PC-3 (cell line): ENCODE results near the gene KCTD15. TPM values are rescaled to one million over a fixed set of nuclear protein-coding genes. Genes with fewer than 3 reads are reported as not detected.

Experiments
- ATAC-seq: fragments of 200-7000 bp; cut with Tn5 transposase; 2 replicates; pipeline ENCODE4 v1.9.1; 2020; ENCODE audit warnings: mild to moderate bottlenecking, moderate library complexity
- BruUV-seq: library from RNA; stranded (reverse); fragments of 400-500 nt; replicated peaks from 2 replicates; lab custom pipeline; 2021; lab: Mats Ljungman, UMichigan
- CTCF ChIA-PET: fragments of 300-600 bp; sonication (Branson Sonifier 250); formaldehyde crosslinking; loops from one replicate; lab custom pipeline; 2022; ENCODE audit warnings: antibody characterized with exemption; lab: Charles Lee
- POLR2A ChIA-PET: fragments of 300-600 bp; sonication (Branson Sonifier 250); formaldehyde crosslinking; loops from one replicate; lab custom pipeline; 2022; ENCODE audit warnings: antibody characterized with exemption; ENCODE audit not compliant: unreplicated experiment; lab: Charles Lee
- DNase-seq: peaks from one replicate; pipeline ENCODE4 v3.0.0-alpha.2; 2015
- H2AFZ ChIP-seq: fragments of 300-600 bp; sonication (generic); 2 replicates; pipeline ENCODE4 v1.6.0; 2016; ENCODE audit warnings: antibody characterized with exemption, low read length
- H3F3A ChIP-seq: fragments of 300-600 bp; sonication (generic); one replicate; pipeline ENCODE4 v1.6.0; 2017; ENCODE audit warnings: antibody characterized with exemption, low read length, control low read depth, mild to moderate bottlenecking; ENCODE audit not compliant: unreplicated experiment
- H3K27ac ChIP-seq: fragments of 300-600 bp; sonication (generic); 2 replicates; pipeline ENCODE4 v1.5.1; 2016; ENCODE audit warnings: mild to moderate bottlenecking, low read length
- H3K27me3 ChIP-seq: fragments of 300-600 bp; sonication (generic); 2 replicates; pipeline ENCODE4 v1.6.1; 2016; ENCODE audit warnings: low read length, mixed read lengths
- H3K36me3 ChIP-seq: fragments of 300-600 bp; sonication (generic); 2 replicates; pipeline ENCODE4 v1.6.1; 2016; ENCODE audit warnings: low read depth, mixed run types, low read length, mixed read lengths
- H3K4me1 ChIP-seq: fragments of 300-600 bp; sonication (generic); 2 replicates; pipeline ENCODE4 v1.5.1; 2016; ENCODE audit warnings: low read length; ENCODE audit not compliant: insufficient read depth
- H3K4me2 ChIP-seq: fragments of 300-600 bp; sonication (generic); 2 replicates; pipeline ENCODE4 v1.6.0; 2016; ENCODE audit warnings: low read length
- H3K4me3 ChIP-seq: fragments of 300-600 bp; sonication (generic); 2 replicates; pipeline ENCODE4 v1.5.1; 2016; ENCODE audit warnings: mild to moderate bottlenecking, low read length, mixed read lengths
- H3K79me2 ChIP-seq: fragments of 300-600 bp; sonication (generic); 2 replicates; pipeline ENCODE4 v1.6.1; 2017; ENCODE audit warnings: low read length, mixed read lengths
- H3K9ac ChIP-seq: fragments of 300-600 bp; sonication (generic); 2 replicates; pipeline ENCODE4 v1.6.0; 2016; ENCODE audit warnings: mild to moderate bottlenecking, low read length
- H3K9me2 ChIP-seq: fragments of 300-600 bp; sonication (generic); replicated peaks from 2 replicates; pipeline ENCODE4 v1.6.1; 2016; ENCODE audit warnings: mixed run types, low read length, mixed read lengths
- H3K9me3 ChIP-seq: fragments of 300-600 bp; sonication (generic); 2 replicates; pipeline ENCODE4 v1.6.1; 2016; ENCODE audit warnings: low read length, mixed read lengths
- H4K20me1 ChIP-seq: fragments of 300-600 bp; sonication (generic); 2 replicates; pipeline ENCODE4 v1.6.1; 2016; ENCODE audit warnings: low read length, mixed read lengths
- CTCF ChIP-seq: fragments of 300-600 bp; sonication (generic); conservative IDR thresholded peaks from 2 replicates; pipeline ENCODE4 v1.5.1; 2017; ENCODE audit warnings: antibody characterized with exemption, low read depth, mild to moderate bottlenecking, low read length
- EZH2 ChIP-seq: fragments of 300-600 bp; sonication (generic); IDR thresholded peaks from one replicate; pipeline ENCODE4 v1.6.1; 2017; ENCODE audit warnings: antibody characterized with exemption, mild to moderate bottlenecking, low read length; ENCODE audit not compliant: unreplicated experiment
- EZH2phosphoT487 ChIP-seq: fragments of 300-600 bp; sonication (generic); IDR thresholded peaks from 2 replicates; pipeline ENCODE4 v1.6.1; 2018; ENCODE audit warnings: mild to moderate bottlenecking, antibody characterized with exemption, low read length, borderline replicate concordance
- intact Hi-C: fragments of 100-400 bp; cut with micrococcal nuclease; formaldehyde crosslinking; loops from 2 replicates; pipeline ENCODE4 v1.9.0; 2023
- total RNA-seq: library from RNA; depleted of rRNA; stranded (reverse); fragments of >200 nt; gene quantifications from 2 replicates; pipeline ENCODE4 v1.2.3, GENCODE V29; 2014

KCTD15 gene
- total RNA-seq, 1 experiment from 2014 or later, result 58.2 TPM

- no peaks in the 10 kb centered on the region for H3F3A ChIP-seq
- H3K4me3 ChIP-seq, result no peak overlapping the region
- H3K79me2 ChIP-seq, result no peaks in the 10 kb centered on the region
- H3K36me3 ChIP-seq, result no peaks in the 10 kb centered on the region
- ATAC-seq (no peak), DNase-seq (no peak)
- POLR2A ChIA-PET, result no interaction called here
- TF ChIP-seq EZH2, result no peak
- no peak for TF ChIP-seq CTCF
- no peak for TF ChIP-seq EZH2phosphoT487
- CTCF ChIA-PET, result no interaction called here
- no peak overlapping the region for H2AFZ ChIP-seq
- H3K27ac ChIP-seq, result no peak overlapping the region
- BruUV-seq, result no TSS peak
- no peak overlapping the region for H3K4me2 ChIP-seq
- intact Hi-C loops, result no loop called here
- H4K20me1 ChIP-seq, result no peaks in the 10 kb centered on the region
- H3K9ac ChIP-seq, result no peak overlapping the region
- no peaks in the 10 kb centered on the region for H3K9me2 ChIP-seq
- no peaks in the 10 kb centered on the region for H3K27me3 ChIP-seq
- H3K4me1 ChIP-seq, result no peaks in the 10 kb centered on the region
- H3K9me3 ChIP-seq, result no peaks in the 10 kb centered on the region
Observed at GRCh38 chr19:33763633-33764371, 32.9 kb upstream of the KCTD15 start.

- intact Hi-C loops, result no loop called here
- Histone ChIP-seq H3K9me3 (no peaks in the 10 kb centered on the region), H3K27me3 (no peaks in the 10 kb centered on the region), H3K9me2 (no peaks in the 10 kb centered on the region), H4K20me1 (no peaks in the 10 kb centered on the region), H3K79me2 (no peaks in the 10 kb centered on the region), H3K4me2 (no peak overlapping the region), H3K4me3 (no peak overlapping the region), H3K4me1 (no peaks in the 10 kb centered on the region), H2AFZ (no peak overlapping the region), H3K9ac (no peak overlapping the region), H3F3A (no peaks in the 10 kb centered on the region), H3K36me3 (no peaks in the 10 kb centered on the region), H3K27ac (no peak overlapping the region)
- TF ChIP-seq EZH2 (no peak), EZH2phosphoT487 (no peak), CTCF (no peak)
- DNase-seq, result no peak
- no TSS peak for BruUV-seq
- no peak for ATAC-seq
- ChIA-PET CTCF (no interaction called here), POLR2A (no interaction called here)
Observed at GRCh38 chr19:33766623-33767022, 30.0 kb upstream of the KCTD15 start.

- Histone ChIP-seq H3K9me2 (no peaks in the 10 kb centered on the region), H3F3A (no peaks in the 10 kb centered on the region), H3K27me3 (no peaks in the 10 kb centered on the region), H3K9me3 (no peaks in the 10 kb centered on the region), H2AFZ (no peak overlapping the region), H3K27ac (no peak overlapping the region), H3K79me2 (no peaks in the 10 kb centered on the region), H3K9ac (no peak overlapping the region), H3K36me3 (no peaks in the 10 kb centered on the region), H4K20me1 (no peaks in the 10 kb centered on the region), H3K4me2 (no peak overlapping the region), H3K4me1 (no peaks in the 10 kb centered on the region), H3K4me3 (no peak overlapping the region)
- POLR2A ChIA-PET, result no interaction called here
- BruUV-seq, result no TSS peak
- TF ChIP-seq EZH2 (no peak), CTCF (no peak; the same call in 1 of the 2 replicates), EZH2phosphoT487 (no peak)
- intact Hi-C loops, result no loop called here
- DNase-seq (peak; percentile 25), ATAC-seq (no peak)
- CTCF ChIA-PET, result no interaction called here
Observed at GRCh38 chr19:33767898-33768413, 28.7 kb upstream of the KCTD15 start.
